Activated gamma-delta T cell treated with Interleukin-2 at 50 U/mL for 16 hours (primary cell): ENCODE measurements around the gene CPPED1.

ENCODE experiments used
- DNase-seq: peaks from one replicate; pipeline ENCODE4 v3.0.0-alpha.2; 2020

The CPPED1 gene

GRCh38 chr16:12628536-12628935 is 175.2 kb downstream of the CPPED1 start:
- DNase-seq = no peak

GRCh38 chr16:12627394-12627793 is 176.3 kb downstream of the CPPED1 start:
- no peak for DNase-seq

GRCh38 chr16:12626411-12626810 is 177.3 kb downstream of the CPPED1 start:
- DNase-seq = no peak

- no peak for DNase-seq
Measured at GRCh38 chr16:12625716-12626115, 178.0 kb downstream of the CPPED1 start.

- DNase-seq = no peak
Measured at GRCh38 chr16:12625068-12625467, 178.6 kb downstream of the CPPED1 start.

GRCh38 chr16:12620150-12620549 is 183.5 kb downstream of the CPPED1 start:
- no peak for DNase-seq

- no peak for DNase-seq
Measured at GRCh38 chr16:12618515-12618914, 185.2 kb downstream of the CPPED1 start.

- DNase-seq = no peak
Measured at GRCh38 chr16:12617401-12617819, 186.3 kb downstream of the CPPED1 start.

GRCh38 chr16:12614662-12615278 is 188.9 kb downstream of the CPPED1 start:
- no peak for DNase-seq

- DNase-seq = no peak
Measured at GRCh38 chr16:12613992-12614661, 189.6 kb downstream of the CPPED1 start.

GRCh38 chr16:12613131-12613991 is 190.3 kb downstream of the CPPED1 start:
- peak; percentile 8 for DNase-seq

- DNase-seq = no peak
Measured at GRCh38 chr16:12612598-12613101, 191.0 kb downstream of the CPPED1 start.

GRCh38 chr16:12611916-12612597 is 191.6 kb downstream of the CPPED1 start:
- DNase-seq = no peak

- DNase-seq = no peak
Measured at GRCh38 chr16:12611006-12611477, 192.6 kb downstream of the CPPED1 start.

- no peak for DNase-seq
Measured at GRCh38 chr16:12609937-12610699, 193.6 kb downstream of the CPPED1 start.
